Stimulated activated CD4-positive, alpha-beta T cell treated with anti-CD3 and anti-CD28 coated beads, Interleukin-1b, Interleukin-23, amount 100 ng/mL, for 24 hours (primary cell): Measurements from ENCODE around the gene ERGIC1.

Source experiments
- DNase-seq, 4 experiments: peaks; one replicate each; pipeline ENCODE4 v3.0.0-alpha.2; 2020; ENCODE audit warnings: low read depth in 4 of 4, low spot score in 1 of 4

ERGIC1 gene

DNA sequence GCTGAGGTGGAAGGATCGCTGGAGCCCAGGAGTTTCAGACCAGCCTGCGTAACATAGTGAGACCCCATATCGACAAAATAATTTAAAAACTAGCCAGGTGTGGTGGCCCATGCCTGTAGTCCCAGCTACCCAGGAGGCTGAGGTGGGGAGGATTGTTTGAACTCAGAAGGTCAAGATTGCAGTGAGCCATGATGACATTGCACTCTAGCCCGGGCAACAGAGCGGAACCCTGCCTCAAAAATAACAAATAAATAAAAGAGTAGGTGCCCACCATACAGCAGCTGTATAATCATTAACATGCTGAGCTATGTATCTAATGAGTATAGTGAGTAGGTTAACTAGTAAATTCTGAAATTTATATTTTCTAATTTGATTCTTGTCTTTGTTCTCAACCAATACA lies 138.5 kb downstream of the ERGIC1 start:
- no peak for DNase-seq

DNA sequence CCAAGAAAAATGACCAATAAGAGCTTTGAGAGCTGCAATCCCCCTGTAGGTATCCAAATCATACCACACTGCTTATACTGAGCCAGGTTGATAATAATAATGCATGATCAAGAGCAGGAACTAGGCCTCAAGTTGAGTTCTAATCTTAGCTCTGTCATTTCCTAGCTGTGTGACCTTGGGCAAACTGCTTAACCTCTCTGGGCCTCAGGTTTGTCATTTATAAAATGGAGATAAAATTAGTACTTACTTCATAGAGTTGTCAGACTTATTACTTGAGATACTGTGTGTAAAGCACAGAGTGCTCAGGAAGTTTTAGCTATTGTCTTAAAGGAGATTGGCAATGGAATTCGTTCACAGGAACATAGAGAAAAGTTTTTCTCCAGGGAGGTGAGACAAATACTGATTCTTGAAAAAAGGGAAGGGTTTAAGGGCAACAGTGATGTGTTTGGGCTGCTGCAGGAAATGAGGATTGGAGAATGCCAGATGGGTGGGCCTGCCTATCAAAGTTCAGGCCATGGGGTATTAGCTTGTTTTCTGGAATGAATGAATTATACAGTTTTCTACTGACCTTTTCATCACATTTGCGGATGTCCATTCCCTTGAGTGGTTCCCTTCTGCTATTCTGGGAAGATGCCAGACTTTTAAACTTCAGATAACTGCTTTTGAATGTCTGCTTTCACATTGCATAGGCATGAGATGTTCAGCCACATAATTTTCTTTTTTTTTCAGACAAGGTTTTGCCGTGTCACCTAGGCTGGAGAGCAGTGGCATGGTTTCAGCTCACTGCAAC lies 139.3 kb downstream of the ERGIC1 start:
- DNase-seq: no peak

DNA sequence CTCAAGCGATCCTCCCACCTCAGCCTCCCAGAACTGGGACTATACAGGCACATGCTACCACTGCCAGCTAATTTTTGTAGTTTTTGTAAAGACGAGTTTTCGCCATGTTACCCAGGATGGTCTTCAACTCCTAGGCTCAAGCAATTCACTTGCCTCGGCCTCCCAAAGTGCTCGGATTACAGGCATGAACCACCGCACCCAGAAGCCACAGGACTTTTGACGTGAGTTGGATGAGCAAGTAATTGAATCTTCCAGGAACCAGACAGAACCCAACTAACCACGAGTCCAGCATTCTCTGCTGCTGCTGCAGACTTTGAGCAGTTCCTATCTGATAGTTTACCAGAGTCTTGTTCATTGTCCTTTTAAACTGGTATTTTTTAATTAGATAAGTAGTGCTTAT lies 139.9 kb downstream of the ERGIC1 start:
- no peak for DNase-seq

DNA sequence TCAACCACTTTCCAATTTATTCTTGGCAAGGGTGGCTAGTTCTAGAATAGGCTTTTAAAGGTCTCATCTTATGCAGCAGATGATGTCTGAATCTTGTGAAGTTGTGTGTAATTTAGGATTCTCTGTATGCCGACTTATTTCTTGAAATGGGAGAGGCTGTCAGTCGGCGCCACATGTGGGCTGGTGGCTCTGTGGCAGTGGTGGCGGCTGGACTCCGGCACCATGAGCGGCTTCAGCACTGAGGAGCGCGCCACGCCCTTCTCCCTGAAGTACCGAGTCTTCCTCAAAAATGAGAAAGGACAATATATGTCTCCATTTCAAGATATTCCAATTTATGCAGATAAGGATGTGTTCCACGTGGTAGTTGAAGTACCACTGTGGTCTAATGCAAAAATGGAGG lies 141.2 kb downstream of the ERGIC1 start:
- DNase-seq: no peak

DNA sequence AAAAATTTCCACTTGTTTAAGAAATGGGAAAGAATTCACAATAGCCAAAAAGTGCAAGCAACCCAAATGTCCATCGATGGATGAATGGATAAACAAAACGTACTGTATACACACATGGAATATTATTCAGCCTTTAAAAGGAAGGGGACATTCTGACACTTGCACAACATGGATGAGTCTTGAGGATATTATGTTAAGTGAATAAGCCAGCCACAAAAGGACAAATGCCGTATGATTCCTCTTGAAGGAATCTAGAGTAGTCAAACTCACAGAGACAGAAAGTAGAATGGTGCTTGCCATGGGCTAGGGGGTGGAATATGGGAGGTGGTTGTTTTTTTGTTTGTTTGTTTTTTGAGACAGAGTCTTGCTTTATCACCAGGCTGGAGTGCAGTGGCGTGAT lies 145.7 kb downstream of the ERGIC1 start:
- no peak for DNase-seq

DNA sequence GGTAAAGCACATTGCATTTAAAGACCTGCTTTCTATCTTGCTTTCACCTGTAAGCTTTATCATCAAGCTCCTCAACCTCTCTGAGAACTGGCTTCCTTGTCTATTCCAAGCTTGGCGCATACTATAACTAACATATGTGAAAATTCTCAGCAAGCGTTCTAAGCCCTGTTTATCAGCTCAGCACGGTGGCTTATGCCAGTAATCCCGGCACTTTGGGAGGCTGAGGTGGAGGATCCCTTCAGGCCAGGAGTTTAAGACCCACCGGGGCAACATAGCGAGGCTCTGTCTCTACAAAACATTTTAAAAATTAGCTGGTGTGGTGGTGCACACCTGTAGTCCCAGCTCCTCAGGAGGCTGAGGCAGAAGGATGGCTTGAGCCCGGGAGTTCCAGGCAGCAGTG lies 147.9 kb downstream of the ERGIC1 start:
- DNase-seq: no peak

DNA sequence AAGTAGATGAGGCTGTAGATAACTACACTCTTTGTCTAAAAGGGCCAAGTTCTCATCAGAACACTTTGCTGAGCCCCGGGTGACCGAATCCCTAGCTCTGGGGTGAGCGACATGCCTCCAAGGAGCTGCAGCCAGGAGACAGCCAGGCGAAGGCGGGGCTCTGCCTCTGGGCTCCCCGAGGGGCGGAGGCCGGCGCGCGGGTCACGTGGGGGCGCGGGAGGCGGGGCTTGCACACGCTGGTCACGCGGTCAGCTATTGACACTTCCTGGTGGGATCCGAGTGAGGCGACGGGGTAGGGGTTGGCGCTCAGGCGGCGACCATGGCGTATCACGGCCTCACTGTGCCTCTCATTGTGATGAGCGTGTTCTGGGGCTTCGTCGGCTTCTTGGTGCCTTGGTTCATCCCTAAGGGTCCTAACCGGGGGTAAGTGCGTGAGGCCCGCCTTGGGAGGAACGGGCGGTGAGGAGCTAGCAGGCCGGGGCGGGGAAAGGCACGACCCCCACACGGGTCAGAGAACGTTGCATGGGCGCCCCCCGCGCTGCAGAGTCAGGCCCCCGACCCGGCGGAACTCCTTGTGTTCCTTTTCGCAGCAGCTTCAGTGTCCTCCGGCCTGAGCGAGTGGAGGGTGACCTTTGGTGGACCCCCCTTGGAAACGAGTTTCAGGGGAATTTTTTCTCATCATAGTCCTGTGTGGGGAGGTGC lies 149.6 kb downstream of the ERGIC1 start, which contains the start of gene ATP6V0E1:
ATP6V0E1 (plus strand) TSS at position 230 of the 702 bp plus-strand sequence; CDS start at position 320, 90 bp downstream.
- peak; percentile 88 to 95 (median 94) for DNase-seq

DNA sequence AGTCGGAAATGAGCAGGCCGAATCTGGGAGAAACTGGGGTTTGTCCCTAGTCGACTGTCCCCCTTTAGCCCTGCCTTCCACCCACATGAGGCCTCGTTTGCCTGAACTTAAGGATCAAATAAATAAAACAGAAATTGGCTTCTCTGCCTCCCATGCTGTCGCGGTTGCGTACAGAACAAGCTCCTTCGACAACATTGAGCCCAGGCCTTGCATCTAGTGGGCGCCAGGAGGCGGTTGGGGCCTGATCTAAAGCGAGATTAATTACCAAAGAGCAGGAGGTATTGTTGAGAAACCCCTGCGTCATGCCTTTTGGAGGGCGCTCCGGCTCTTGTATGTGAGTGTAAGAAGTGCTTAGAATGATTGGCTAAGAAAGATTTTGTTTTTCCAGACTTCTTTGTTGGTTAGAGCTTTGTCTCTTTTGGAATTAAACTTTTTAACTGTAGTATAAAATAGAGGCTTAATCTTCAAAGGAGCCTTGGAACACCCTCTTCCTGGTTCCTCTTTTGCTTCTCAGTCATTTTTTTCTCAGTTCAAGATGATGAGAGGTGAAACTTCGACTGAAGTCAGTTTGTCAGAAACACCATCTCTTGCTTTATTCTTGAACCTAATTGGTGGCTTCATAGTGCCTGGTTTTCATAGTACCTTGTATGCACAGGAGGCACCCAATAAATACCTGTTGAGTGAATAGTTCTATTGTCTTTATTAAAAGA lies 150.3 kb downstream of the ERGIC1 start:
- DNase-seq: peak in 3 of 4 experiments; percentile 31 to 63 (median 61)

DNA sequence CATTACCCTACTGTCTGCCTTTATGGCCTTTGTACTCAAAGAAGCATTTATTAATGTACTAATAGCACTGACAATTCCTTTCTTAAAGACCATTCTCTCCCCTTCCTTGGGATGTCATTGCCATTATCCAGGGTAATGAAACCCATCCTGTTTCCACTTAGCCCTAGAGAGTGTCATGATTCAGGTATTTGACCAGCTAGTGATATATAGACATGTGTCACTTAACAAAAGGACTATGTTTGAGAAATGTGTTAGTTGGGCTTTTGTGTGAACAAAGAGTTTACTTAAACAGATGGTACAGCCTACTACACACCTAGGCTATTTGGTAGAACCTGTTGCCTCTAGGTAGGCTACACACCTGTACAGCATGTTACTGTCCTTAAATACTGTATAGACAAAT lies 151.5 kb downstream of the ERGIC1 start:
- no peak for DNase-seq

DNA sequence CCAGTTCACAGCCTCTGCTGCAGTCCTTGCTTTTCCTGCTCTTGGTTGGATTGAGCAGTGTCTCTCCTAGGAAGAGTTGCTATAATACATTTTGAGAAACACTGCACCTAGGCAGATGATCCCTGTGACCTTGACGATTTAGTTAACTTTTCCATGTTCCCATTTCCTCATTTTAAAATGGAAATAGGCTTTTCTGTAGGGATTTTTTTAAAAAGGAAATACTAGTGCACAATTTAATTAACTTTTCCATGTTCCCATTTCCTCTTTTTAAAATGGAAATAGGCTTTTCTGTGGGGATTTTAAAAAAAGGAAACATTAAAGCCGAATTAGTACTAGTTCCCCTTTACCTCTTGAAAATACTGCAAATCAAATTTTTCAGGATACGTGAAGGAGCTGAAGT lies 154.2 kb downstream of the ERGIC1 start:
- DNase-seq: no peak

DNA sequence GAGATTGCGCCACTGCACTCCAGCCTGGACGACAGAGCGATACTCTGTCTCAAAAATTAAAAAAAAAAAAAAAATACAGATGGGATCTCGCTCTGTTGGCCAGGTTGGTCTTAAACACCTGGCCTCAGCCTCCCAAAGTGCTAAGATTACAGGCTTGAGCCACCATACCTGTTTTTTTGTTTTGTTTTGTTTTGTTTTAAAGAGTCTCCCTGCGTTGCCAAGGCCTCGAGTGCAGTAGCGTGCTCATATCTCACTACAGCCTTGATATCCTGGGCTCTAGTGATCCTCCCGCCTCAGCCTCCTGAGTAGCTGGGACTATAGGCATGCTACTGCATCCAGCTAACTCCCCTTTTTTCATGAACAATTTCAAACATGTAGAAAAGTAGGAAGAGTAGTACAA lies 156.7 kb downstream of the ERGIC1 start:
- DNase-seq: no peak

DNA sequence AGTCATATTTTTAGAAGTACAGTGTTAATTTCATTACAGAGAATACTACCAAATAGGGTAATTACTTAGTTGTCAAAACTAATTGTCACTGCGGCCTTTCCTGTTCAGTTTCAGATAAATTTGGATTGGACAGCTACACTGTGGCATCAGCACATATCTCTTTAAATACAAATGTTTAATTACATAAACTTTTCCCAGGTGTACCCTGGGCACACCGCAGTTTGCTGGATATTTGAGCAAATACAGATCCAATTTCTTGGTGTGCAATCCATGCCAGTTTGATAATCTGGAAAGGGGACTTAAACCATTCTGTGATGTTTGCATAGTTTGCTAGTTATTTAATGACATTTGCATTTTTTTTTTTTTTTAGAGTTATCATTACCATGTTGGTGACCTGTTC lies 160.4 kb downstream of the ERGIC1 start:
- DNase-seq: no peak

DNA sequence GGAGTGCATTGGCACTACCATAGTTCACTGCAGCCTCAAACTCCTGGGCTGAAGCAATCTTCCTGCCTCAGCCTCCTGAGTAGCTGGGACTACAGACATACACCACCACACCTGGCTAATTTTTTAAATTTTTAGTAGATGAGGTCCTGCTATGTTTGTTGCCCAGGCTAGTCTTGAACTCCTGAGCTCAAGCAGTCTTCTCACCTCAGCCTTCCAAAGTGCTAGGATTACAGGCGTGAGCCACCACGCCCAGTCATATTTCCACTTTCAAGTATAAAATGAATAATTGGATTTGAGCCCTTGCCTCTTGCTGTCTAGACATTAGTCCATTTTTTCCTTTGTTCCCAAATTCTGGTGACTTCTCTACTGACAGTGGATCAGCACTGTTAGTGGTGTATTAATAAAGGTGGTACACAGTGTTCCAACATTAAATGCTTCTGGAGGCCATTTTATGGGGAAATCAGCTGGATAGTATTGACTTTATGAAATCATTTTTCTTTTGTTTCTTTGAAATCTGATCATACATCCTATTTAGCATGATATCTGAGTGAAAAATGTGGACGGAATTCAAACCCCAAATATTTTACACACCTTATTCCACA lies 165.4 kb downstream of the ERGIC1 start:
- no peak for DNase-seq

DNA sequence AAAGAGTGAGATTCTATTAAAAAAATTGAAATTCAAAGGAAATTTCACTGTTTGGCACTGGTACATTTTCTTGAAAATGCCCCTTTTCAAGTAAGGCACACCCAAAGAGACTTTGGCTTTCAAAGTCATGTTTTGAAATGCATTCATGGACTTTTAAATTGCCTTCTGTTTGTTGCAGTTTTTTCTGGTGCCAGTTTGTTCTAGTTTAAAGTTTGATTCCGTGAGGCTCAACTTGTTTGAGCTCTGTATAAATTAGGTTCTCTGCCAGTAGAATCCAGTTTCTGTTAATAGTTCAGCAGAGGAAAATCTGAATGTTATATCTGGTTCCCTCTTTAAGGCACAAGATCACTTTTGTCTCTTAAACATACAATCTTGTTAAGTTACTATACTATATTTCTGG lies 165.9 kb downstream of the ERGIC1 start:
- DNase-seq: no peak

DNA sequence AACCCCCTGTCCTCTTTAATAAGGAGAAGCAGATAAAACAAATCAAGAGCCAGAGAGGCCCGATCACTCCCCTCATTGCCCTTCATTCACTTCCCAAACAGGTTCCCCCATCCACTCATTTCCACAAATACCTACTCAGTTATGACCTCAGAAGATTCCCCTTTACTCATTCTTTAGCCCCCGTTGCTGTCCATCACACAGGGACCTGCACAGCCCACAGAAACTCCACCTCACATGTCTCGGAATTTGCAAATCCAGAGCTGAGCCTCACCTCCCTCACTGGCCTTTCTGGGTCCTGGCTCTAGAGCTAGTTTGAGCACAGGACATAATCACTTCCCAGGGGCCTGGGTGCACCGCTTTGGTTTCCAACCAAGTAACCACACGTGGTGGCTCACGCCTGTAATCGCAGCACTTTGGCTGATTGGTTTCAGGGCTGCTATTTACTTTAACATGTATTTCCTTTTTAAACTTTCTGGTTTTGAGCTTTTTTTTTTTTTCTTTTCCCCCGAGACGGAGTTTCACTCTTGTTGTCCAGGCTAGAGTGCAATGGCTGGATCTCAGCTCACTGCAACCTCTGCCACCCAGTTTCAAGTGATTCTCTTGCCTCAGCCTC lies 167.3 kb downstream of the ERGIC1 start:
- no peak for DNase-seq
